ENCODE results near the gene RFX7.
A peak's percentile ranks its signal among the peaks of the same experiment; 100 is the strongest.

The RFX7 gene

GRCh38 chr15:56232058-56232457 is 11.6 kb downstream of the RFX7 start:
- no peak overlapping the region for H3K4me3 Mint-ChIP-seq
- no peaks in the 10 kb centered on the region for H3K27me3 Mint-ChIP-seq
- peaks cover 14% of the 10 kb centered on the region for H3K4me1 Mint-ChIP-seq
- no peak overlapping the region for H3K27ac Mint-ChIP-seq
- H3K36me3 Mint-ChIP-seq: peaks cover 76% of the 10 kb centered on the region
- no peak for DNase-seq
- peaks cover 58% of the 10 kb centered on the region for H3K9me3 Mint-ChIP-seq
- CTCF ChIA-PET: no interaction called here

- Mint-ChIP-seq H3K4me1 (peaks cover 11% of the 10 kb centered on the region), H3K36me3 (peaks cover 70% of the 10 kb centered on the region), H3K9me3 (peaks cover 53% of the 10 kb centered on the region), H3K27me3 (no peaks in the 10 kb centered on the region), H3K27ac (no peak overlapping the region), H3K4me3 (no peak overlapping the region)
- CTCF ChIA-PET: no interaction called here
- no peak for DNase-seq
Observed at GRCh38 chr15:56228854-56229253, 14.8 kb downstream of the RFX7 start.

- CTCF ChIA-PET: no interaction called here
Observed at GRCh38 chr15:56228352-56228751, 15.3 kb downstream of the RFX7 start.

GRCh38 chr15:56227780-56228179 is 15.9 kb downstream of the RFX7 start:
- no peak for DNase-seq
- no peaks in the 10 kb centered on the region for H3K27me3 Mint-ChIP-seq
- CTCF ChIA-PET: no interaction called here
- H3K9me3 Mint-ChIP-seq: peaks cover 47% of the 10 kb centered on the region
- H3K4me1 Mint-ChIP-seq: peaks cover 7% of the 10 kb centered on the region
- peaks cover 67% of the 10 kb centered on the region for H3K36me3 Mint-ChIP-seq
- no peak overlapping the region for H3K27ac Mint-ChIP-seq
- no peak overlapping the region for H3K4me3 Mint-ChIP-seq

More at GRCh38 chr15:56228352-56228751, 15.3 kb downstream of the RFX7 start:
- DNase-seq: no peak
- H3K4me3 Mint-ChIP-seq: no peak overlapping the region
- no peak overlapping the region for H3K27ac Mint-ChIP-seq
- peaks cover 9% of the 10 kb centered on the region for H3K4me1 Mint-ChIP-seq
- H3K27me3 Mint-ChIP-seq: no peaks in the 10 kb centered on the region
- H3K36me3 Mint-ChIP-seq: peaks cover 67% of the 10 kb centered on the region
- H3K9me3 Mint-ChIP-seq: peaks cover 48% of the 10 kb centered on the region

GRCh38 chr15:56227306-56227705 is 16.4 kb downstream of the RFX7 start:
- H3K4me3 Mint-ChIP-seq: no peak overlapping the region
- H3K9me3 Mint-ChIP-seq: peaks cover 46% of the 10 kb centered on the region
- peaks cover 67% of the 10 kb centered on the region for H3K36me3 Mint-ChIP-seq
- H3K27me3 Mint-ChIP-seq: no peaks in the 10 kb centered on the region
- CTCF ChIA-PET: no interaction called here
- H3K27ac Mint-ChIP-seq: no peak overlapping the region
- no peak for DNase-seq
- peaks cover 7% of the 10 kb centered on the region for H3K4me1 Mint-ChIP-seq

GRCh38 chr15:56225520-56225919 is 18.2 kb downstream of the RFX7 start:
- Mint-ChIP-seq H3K27ac (no peak overlapping the region), H3K27me3 (no peaks in the 10 kb centered on the region), H3K9me3 (peaks cover 40% of the 10 kb centered on the region), H3K4me1 (peaks cover 7% of the 10 kb centered on the region), H3K36me3 (peaks cover 56% of the 10 kb centered on the region), H3K4me3 (no peak overlapping the region)
- CTCF ChIA-PET: interaction anchor here (1.3 kb wide), 1 partner anchor 12 kb away, joined by 3 read pairs; no protein-coding TSS in a partner anchor
- no peak for DNase-seq

- H3K4me3 Mint-ChIP-seq: no peak overlapping the region
- H3K9me3 Mint-ChIP-seq: peaks cover 25% of the 10 kb centered on the region
- H3K36me3 Mint-ChIP-seq: peaks cover 38% of the 10 kb centered on the region
- CTCF ChIA-PET: no interaction called here
- H3K27ac Mint-ChIP-seq: no peak overlapping the region
- no peaks in the 10 kb centered on the region for H3K27me3 Mint-ChIP-seq
- DNase-seq: no peak
- peaks cover 3% of the 10 kb centered on the region for H3K4me1 Mint-ChIP-seq
Observed at GRCh38 chr15:56222302-56222701, 21.4 kb downstream of the RFX7 start.

GRCh38 chr15:56217341-56217740 is 26.3 kb downstream of the RFX7 start:
- H3K4me3 Mint-ChIP-seq: no peak overlapping the region
- no peaks in the 10 kb centered on the region for H3K27me3 Mint-ChIP-seq
- H3K27ac Mint-ChIP-seq: no peak overlapping the region
- peaks cover 15% of the 10 kb centered on the region for H3K9me3 Mint-ChIP-seq
- CTCF ChIA-PET: no interaction called here
- DNase-seq: no peak
- H3K4me1 Mint-ChIP-seq: no peaks in the 10 kb centered on the region
- peaks cover 23% of the 10 kb centered on the region for H3K36me3 Mint-ChIP-seq

GRCh38 chr15:56215769-56216168 is 27.9 kb downstream of the RFX7 start:
- Mint-ChIP-seq H3K9me3 (peaks cover 17% of the 10 kb centered on the region), H3K27ac (no peak overlapping the region), H3K27me3 (no peaks in the 10 kb centered on the region), H3K4me1 (no peaks in the 10 kb centered on the region), H3K36me3 (peaks cover 28% of the 10 kb centered on the region), H3K4me3 (no peak overlapping the region)
- CTCF ChIA-PET: no interaction called here
- DNase-seq: no peak

- Mint-ChIP-seq H3K4me1 (peaks cover 24% of the 10 kb centered on the region), H3K4me3 (no peak overlapping the region)
Observed at GRCh38 chr15:56211960-56212550, 31.6 kb downstream of the RFX7 start.

GRCh38 chr15:56211064-56211463 is 32.6 kb downstream of the RFX7 start:
- Mint-ChIP-seq H3K4me3 (no peak overlapping the region), H3K9me3 (peaks cover 21% of the 10 kb centered on the region), H3K27me3 (no peaks in the 10 kb centered on the region), H3K36me3 (peaks cover 29% of the 10 kb centered on the region), H3K4me1 (peaks cover 34% of the 10 kb centered on the region), H3K27ac (no peak overlapping the region)
- CTCF ChIA-PET: no interaction called here
- no peak for DNase-seq

More at GRCh38 chr15:56211960-56212550, 31.6 kb downstream of the RFX7 start:
- peaks cover 28% of the 10 kb centered on the region for H3K36me3 Mint-ChIP-seq
- no peak overlapping the region for H3K27ac Mint-ChIP-seq
- DNase-seq: no peak
- H3K9me3 Mint-ChIP-seq: peaks cover 15% of the 10 kb centered on the region
- CTCF ChIA-PET: interaction anchor here (1.2 to 1.5 kb wide), 2 partner anchors 9 to 14 kb away, joined by 3 read pairs; no protein-coding TSS in a partner anchor
- no peaks in the 10 kb centered on the region for H3K27me3 Mint-ChIP-seq

- Mint-ChIP-seq H3K9me3 (peaks cover 19% of the 10 kb centered on the region), H3K27me3 (no peaks in the 10 kb centered on the region), H3K4me3 (no peak overlapping the region), H3K36me3 (peaks cover 32% of the 10 kb centered on the region), H3K4me1 (peaks cover 52% of the 10 kb centered on the region), H3K27ac (no peak overlapping the region)
- DNase-seq: no peak
- CTCF ChIA-PET: no interaction called here
Observed at GRCh38 chr15:56208641-56209155, 35.0 kb downstream of the RFX7 start.

GRCh38 chr15:56208185-56208584 is 35.5 kb downstream of the RFX7 start:
- peaks cover 31% of the 10 kb centered on the region for H3K36me3 Mint-ChIP-seq

GRCh38 chr15:56207711-56208110 is 36.0 kb downstream of the RFX7 start:
- peaks cover 52% of the 10 kb centered on the region for H3K4me1 Mint-ChIP-seq
- no peak overlapping the region for H3K4me3 Mint-ChIP-seq
- no peaks in the 10 kb centered on the region for H3K27me3 Mint-ChIP-seq
- no peak for DNase-seq
- peaks cover 19% of the 10 kb centered on the region for H3K9me3 Mint-ChIP-seq
- peaks cover 33% of the 10 kb centered on the region for H3K36me3 Mint-ChIP-seq
- H3K27ac Mint-ChIP-seq: peak overlapping the region; percentile 82
- CTCF ChIA-PET: no interaction called here

More at GRCh38 chr15:56208185-56208584, 35.5 kb downstream of the RFX7 start:
- H3K9me3 Mint-ChIP-seq: peaks cover 19% of the 10 kb centered on the region
- H3K4me1 Mint-ChIP-seq: peaks cover 52% of the 10 kb centered on the region
- no peaks in the 10 kb centered on the region for H3K27me3 Mint-ChIP-seq
- H3K4me3 Mint-ChIP-seq: no peak overlapping the region
- peak overlapping the region; percentile 69 for H3K27ac Mint-ChIP-seq
- no peak for DNase-seq
- CTCF ChIA-PET: no interaction called here

GRCh38 chr15:56207092-56207491 is 36.6 kb downstream of the RFX7 start:
- Mint-ChIP-seq H3K36me3 (peaks cover 30% of the 10 kb centered on the region), H3K27me3 (no peaks in the 10 kb centered on the region), H3K9me3 (peaks cover 17% of the 10 kb centered on the region), H3K27ac (peak overlapping the region; percentile 82), H3K4me3 (no peak overlapping the region), H3K4me1 (peaks cover 52% of the 10 kb centered on the region)
- CTCF ChIA-PET: no interaction called here
- no peak for DNase-seq

Measured in activated naive CD4-positive, alpha-beta T cell treated with anti-CD3 and anti-CD28 coated beads, Interleukin-2, amount 10 ng/mL, durations not matched to agents 7 days and 5 days (primary cell).